HG02870 (cell line): ENCODE data around the gene MADD.
"Not testable (repeated sequence)": the region's sequence is repeated elsewhere in the genome, so short reads cannot be mapped to it uniquely, and the experiment has no call there.

Source experiments
- ATAC-seq: cut with Tn5 transposase; IDR thresholded peaks from one replicate; pipeline ENCODE4 v1.9.1; 2021; ENCODE audit warnings: mild to moderate bottlenecking, moderate library complexity; ENCODE audit not compliant: unreplicated experiment

Gene MADD

GRCh38 chr11:47317064-47317828, 47.3 kb downstream of the MADD start:
- peak; percentile 72 for ATAC-seq

- no peak for ATAC-seq
Measured at GRCh38 chr11:47318166-47318565, 48.2 kb downstream of the MADD start.

GRCh38 chr11:47324520-47324919, 54.6 kb downstream of the MADD start:
- no peak for ATAC-seq

GRCh38 chr11:47325271-47326041, 55.5 kb downstream of the MADD start:
- no peak for ATAC-seq

GRCh38 chr11:47326198-47326597, 56.3 kb downstream of the MADD start:
- ATAC-seq: no peak

- no peak for ATAC-seq
Measured at GRCh38 chr11:47327025-47327424, 57.1 kb downstream of the MADD start.

- ATAC-seq: no peak
Measured at GRCh38 chr11:47327949-47328348, 58.0 kb downstream of the MADD start.

- peak; percentile 49 for ATAC-seq
Measured at GRCh38 chr11:47328449-47329390, 58.8 kb downstream of the MADD start.

- no peak for ATAC-seq
Measured at GRCh38 chr11:47329431-47329986, 59.6 kb downstream of the MADD start.

- no peak for ATAC-seq
Measured at GRCh38 chr11:47329987-47330931, 60.3 kb downstream of the MADD start.

GRCh38 chr11:47331454-47332302, 61.7 kb downstream of the MADD start:
- ATAC-seq: no peak

- ATAC-seq: no peak
Measured at GRCh38 chr11:47332303-47332711, 62.4 kb downstream of the MADD start.

GRCh38 chr11:47332791-47333525, 63.0 kb downstream of the MADD start:
- no peak for ATAC-seq

GRCh38 chr11:47333526-47333845, 63.6 kb downstream of the MADD start:
- ATAC-seq: no peak

GRCh38 chr11:47333886-47334443, 64.0 kb downstream of the MADD start:
- no peak for ATAC-seq

GRCh38 chr11:47334699-47335411, 64.9 kb downstream of the MADD start:
- not testable (repeated sequence) for ATAC-seq

- no peak for ATAC-seq
Measured at GRCh38 chr11:47335733-47336132, 65.8 kb downstream of the MADD start.
